T-cell (primary cell): ENCODE results near the gene TPP1. TPM values are rescaled to one million over a fixed set of nuclear protein-coding genes. Genes with fewer than 3 reads are reported as not detected.

ENCODE experiments used
- ATAC-seq, 4 experiments: fragments of 200-7000 bp in 3 of 4; fragments of 150-1000 bp in 1 of 4; cut with Tn5 transposase; replicated peaks in 1 of 4; 1 replicate in 3 of 4; 2 replicates in 1 of 4; pipeline ENCODE4 v1.10.0; 2021; ENCODE audit warnings: moderate library complexity in 3 of 4, mild to moderate bottlenecking in 2 of 4, moderate number of reproducible peaks in 1 of 4
- CTCF ChIA-PET, 2 donors: fragments of 300-600 bp; sonication (Branson Sonifier 250); formaldehyde crosslinking; loops; one replicate each; lab custom pipeline; 2022; ENCODE audit warnings: antibody characterized with exemption in 2 of 2; lab: Charles Lee
- POLR2A ChIA-PET, 2 donors: fragments of 300-600 bp; sonication (Branson Sonifier 250); formaldehyde crosslinking; loops; one replicate each; lab custom pipeline; 2022; ENCODE audit warnings: antibody characterized with exemption in 2 of 2; lab: Charles Lee
- DNase-seq, 35 experiments: peaks; one replicate each; pipeline versions ENCODE4 v3.0.0 to v3.0.0-alpha.2; 2013 to 2023
- H3K27ac ChIP-seq: one replicate; pipeline ENCODE4 v1.5.1; 2013; ENCODE audit warnings: low read length
- H3K27me3 ChIP-seq, 2 experiments: replicated peaks in 1 of 2; 1 replicate in 1 of 2; 2 replicates in 1 of 2; pipeline versions ENCODE4 v1.6.1 to v1.7.0; 2013; ENCODE audit warnings: low read length in 1 of 2, mixed read lengths in 1 of 2; ENCODE audit not compliant: control insufficient read depth in 2 of 2, insufficient read depth in 2 of 2; ENCODE audit errors: extremely low read depth in 1 of 2
- H3K36me3 ChIP-seq, 2 donors: 1 replicate in 1 of 2; 2 replicates in 1 of 2; pipeline versions ENCODE4 v1.6.1 to v1.7.0; 2013; ENCODE audit warnings: low read length in 1 of 2; ENCODE audit not compliant: control insufficient read depth in 2 of 2, insufficient read depth in 1 of 2; ENCODE audit errors: extremely low read depth in 1 of 2
- H3K4me1 ChIP-seq, 2 experiments: 1 replicate in 1 of 2; 2 replicates in 1 of 2; pipeline versions ENCODE4 v1.6.1 to v1.7.0; 2013; ENCODE audit warnings: low read length in 2 of 2, mixed read lengths in 1 of 2; ENCODE audit not compliant: insufficient read depth in 2 of 2, control insufficient read depth in 1 of 2; ENCODE audit errors: extremely low read depth in 1 of 2
- H3K4me3 ChIP-seq, 2 donors: 1 replicate in 1 of 2; 2 replicates in 1 of 2; pipeline versions ENCODE4 v1.5.1 to v1.7.0; 2013; ENCODE audit warnings: mild to moderate bottlenecking in 2 of 2, low read length in 1 of 2, moderate library complexity in 1 of 2; ENCODE audit not compliant: control insufficient read depth in 1 of 2; ENCODE audit errors: extremely low read depth in 1 of 2
- H3K9me3 ChIP-seq: 2 replicates; pipeline ENCODE4 v1.7.0; 2013
- H3K27ac Mint-ChIP-seq, 2 donors: one replicate each; pipeline ENCODE4 v1.8.0; 2020 to 2021; ENCODE audit warnings: mild to moderate bottlenecking in 2 of 2, mixed read lengths in 2 of 2
- H3K27me3 Mint-ChIP-seq, 2 donors: one replicate each; pipeline ENCODE4 v1.8.0; 2021 to 2022; ENCODE audit warnings: mixed read lengths in 2 of 2
- H3K36me3 Mint-ChIP-seq: one replicate; pipeline ENCODE4 v1.8.0; 2021; ENCODE audit warnings: mixed read lengths
- H3K4me1 Mint-ChIP-seq, 3 donors: one replicate each; pipeline ENCODE4 v1.8.0; 2020 to 2022; ENCODE audit warnings: mixed read lengths in 3 of 3, mild to moderate bottlenecking in 1 of 3
- H3K4me3 Mint-ChIP-seq, 3 donors: one replicate each; pipeline ENCODE4 v1.8.0; 2020 to 2022; ENCODE audit warnings: mild to moderate bottlenecking in 3 of 3, mixed read lengths in 3 of 3, moderate library complexity in 3 of 3
- H3K9me3 Mint-ChIP-seq, 3 donors: one replicate each; pipeline ENCODE4 v1.8.0; 2020 to 2022; ENCODE audit warnings: mixed read lengths in 3 of 3
- whole genome bisulfite sequencing: methylation state at CpG from one replicate; pipeline ENCODE4 v1.1.5; 2013; ENCODE audit warnings: missing lambda C conversion rate; ENCODE audit not compliant: insufficient coverage; 5-methylcytosine and 5-hydroxymethylcytosine counted together
- total RNA-seq, 35 experiments: library from RNA in 6 of 35; stranded (reverse) in 6 of 35; fragments of 120-200 nt in 1 of 35; gene quantifications; one replicate each; pipeline versions ENCODE4 v1.2.1 to v1.2.4 and lab custom pipeline; 2013 to 2026

Gene TPP1
- total RNA-seq, 5 donors from 2014 or later (not counting 1 experiment from before 2014, with no cell fraction given) = 67.4 to 168 (median 132) TPM

GRCh38 chr11:6607190-6607795, 11.9 kb downstream of the TPP1 start:
- Histone ChIP-seq H3K9me3 (no peaks in the 10 kb centered on the region), H3K4me3 (no peak overlapping the region), H3K27me3 (no peaks in the 10 kb centered on the region), H3K4me1 (peaks cover 46 to 73% of the 10 kb centered on the region in 2 experiments), H3K36me3 (peaks cover 7 to 35% of the 10 kb centered on the region in 2 donors), H3K27ac (peak overlapping the region; percentile 64)
- H3K27me3 Mint-ChIP-seq = no peaks in the 10 kb centered on the region
- POLR2A ChIA-PET = interaction anchor here in 1 of 2 donors (0.6 kb wide), 1 partner anchor 28 kb away, joined by 3 read pairs; no protein-coding TSS in a partner anchor
- no peak for ATAC-seq
- H3K4me3 Mint-ChIP-seq = peak overlapping the region in 1 of 3 donors; percentile 35
- no peak for DNase-seq
- peaks cover 20 to 44% (median 33%) of the 10 kb centered on the region in 3 donors for H3K4me1 Mint-ChIP-seq
- CTCF ChIA-PET = interaction anchor here (0.6 to 1.6 kb wide), 4 partner anchors 12 to 76 kb away, joined by 3 to 6 read pairs (median 4); partner anchors contain the start of genes TPP1 (in 2 of the 2) and MRPL17 (in 1 of the 2)
- peaks cover 30% of the 10 kb centered on the region for H3K36me3 Mint-ChIP-seq
- H3K9me3 Mint-ChIP-seq = no peaks in the 10 kb centered on the region
- H3K27ac Mint-ChIP-seq = peak overlapping the region in 1 of 2 donors; percentile 89

- H3K27ac ChIP-seq = peak overlapping the region; percentile 64
- no peaks in the 10 kb centered on the region for H3K9me3 Mint-ChIP-seq
- H3K27me3 Mint-ChIP-seq = no peaks in the 10 kb centered on the region
- H3K4me3 ChIP-seq = no peak overlapping the region
- peak in 19 of 35 experiments; percentile 11 to 70 (median 35) for DNase-seq
- no peaks in the 10 kb centered on the region for H3K27me3 ChIP-seq
- peak overlapping the region in 1 of 2 donors; percentile 89 for H3K27ac Mint-ChIP-seq
- no peak for ATAC-seq
- ChIA-PET POLR2A (interaction anchor here in 1 of 2 donors (0.6 kb wide), 1 partner anchor 29 kb away, joined by 3 read pairs; no protein-coding TSS in a partner anchor), CTCF (interaction anchor here (0.6 to 1.6 kb wide), 3 partner anchors 13 to 90 kb away, joined by 3 to 6 read pairs (median 5); partner anchors contain the start of genes MRPL17 (in 1 of the 2) and TPP1 (in 1 of the 2))
- H3K4me1 ChIP-seq = peaks cover 47 to 78% of the 10 kb centered on the region in 2 experiments
- peaks cover 7 to 39% of the 10 kb centered on the region in 2 donors for H3K36me3 ChIP-seq
- peak overlapping the region in 1 of 3 donors; percentile 40 for H3K4me3 Mint-ChIP-seq
- H3K36me3 Mint-ChIP-seq = peaks cover 33% of the 10 kb centered on the region
- H3K4me1 Mint-ChIP-seq = peaks cover 20 to 44% (median 33%) of the 10 kb centered on the region in 3 donors
- no peaks in the 10 kb centered on the region for H3K9me3 ChIP-seq
- WGBS = 28% methylated on average over 5 of the region's 11 CpGs
Measured at GRCh38 chr11:6606471-6607189, 12.6 kb downstream of the TPP1 start.

DNA sequence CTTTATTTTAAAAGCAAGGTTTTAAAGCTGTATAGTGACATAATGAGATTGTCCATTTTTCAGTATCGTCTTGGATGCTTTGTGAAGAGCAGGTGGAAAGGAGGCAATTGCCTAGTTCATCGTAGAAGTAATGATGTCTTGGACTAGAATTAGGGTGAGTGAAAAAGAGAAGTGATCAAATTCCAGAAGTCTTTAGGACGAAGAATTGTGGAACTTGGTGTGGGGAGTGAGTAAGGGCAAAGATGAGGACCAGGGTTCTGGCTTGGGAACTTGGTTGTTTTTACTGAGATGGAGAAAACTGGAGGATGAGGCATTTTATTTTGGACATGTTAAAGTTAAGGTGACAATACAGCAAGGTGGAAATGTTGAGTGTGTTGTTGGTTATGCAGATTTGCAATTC, 14.4 kb downstream of the TPP1 start:
- WGBS = 53% methylated on average over 3 of the region's 3 CpGs
- Mint-ChIP-seq H3K27me3 (no peaks in the 10 kb centered on the region), H3K27ac (no peak overlapping the region), H3K36me3 (peaks cover 28% of the 10 kb centered on the region), H3K4me1 (peaks cover 8 to 26% (median 20%) of the 10 kb centered on the region in 3 donors), H3K4me3 (no peak overlapping the region), H3K9me3 (no peaks in the 10 kb centered on the region)
- no peaks in the 10 kb centered on the region for H3K9me3 ChIP-seq
- POLR2A ChIA-PET = interaction anchor here in 1 of 2 donors (0.6 to 1.6 kb wide), 3 partner anchors 14 to 78 kb away, joined by 3 to 16 read pairs (median 5); partner anchors contain the start of genes MRPL17 and TPP1
- ATAC-seq (no peak), DNase-seq (no peak)
- H3K4me1 ChIP-seq = peaks cover 40 to 77% of the 10 kb centered on the region in 2 experiments
- peak overlapping the region; percentile 81 to 96 for H3K4me3 ChIP-seq
- peak overlapping the region; percentile 72 for H3K27ac ChIP-seq
- CTCF ChIA-PET = interaction anchor here (0.6 to 3.9 kb wide), 18 partner anchors 11 to 249 kb away, joined by 3 to 53 read pairs (median 4); partner anchors contain the start of genes MRPL17 (in 2 of the 2) and TPP1 (in 2 of the 2)
- no peaks in the 10 kb centered on the region for H3K27me3 ChIP-seq
- peaks cover 2 to 47% of the 10 kb centered on the region in 2 donors for H3K36me3 ChIP-seq

DNA sequence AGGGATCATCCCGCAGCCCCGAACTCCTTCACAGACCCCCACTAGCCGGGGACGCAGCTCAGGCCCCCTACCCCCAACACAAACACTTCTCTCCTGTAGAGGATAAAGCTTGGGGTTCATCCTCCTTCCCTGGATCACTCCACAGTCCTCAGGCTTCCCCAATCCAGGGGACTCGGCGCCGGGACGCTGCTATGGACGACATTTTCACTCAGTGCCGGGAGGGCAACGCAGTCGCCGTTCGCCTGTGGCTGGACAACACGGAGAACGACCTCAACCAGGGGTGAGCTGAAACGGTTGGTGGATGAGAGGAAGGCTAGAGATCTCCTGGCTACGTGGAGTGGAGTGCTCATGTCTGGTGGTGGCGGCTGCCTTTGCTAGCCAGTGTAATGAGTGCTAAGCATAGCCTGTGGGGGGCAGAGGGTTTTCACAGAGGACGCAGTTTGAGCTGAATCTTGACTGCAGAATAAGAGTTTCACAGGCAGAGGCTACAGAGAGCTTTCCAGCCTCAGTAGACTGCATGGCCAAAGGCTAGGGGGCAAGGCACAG, 15.1 kb downstream of the TPP1 start:
- H3K4me1 ChIP-seq = peaks cover 40 to 71% of the 10 kb centered on the region in 2 experiments
- Mint-ChIP-seq H3K4me3 (no peak overlapping the region), H3K4me1 (peaks cover 13 to 26% (median 20%) of the 10 kb centered on the region in 3 donors), H3K9me3 (no peaks in the 10 kb centered on the region), H3K27ac (no peak overlapping the region), H3K36me3 (peaks cover 29% of the 10 kb centered on the region), H3K27me3 (no peaks in the 10 kb centered on the region)
- peak overlapping the region; percentile 72 for H3K27ac ChIP-seq
- H3K4me3 ChIP-seq = peak overlapping the region; percentile 81 to 96
- POLR2A ChIA-PET = interaction anchor here in 1 of 2 donors (0.6 to 1.6 kb wide), 4 partner anchors 8 to 79 kb away, joined by 3 to 16 read pairs (median 4); partner anchors contain the start of genes MRPL17, TAF10 and TPP1
- H3K36me3 ChIP-seq = peaks cover 0 to 47% of the 10 kb centered on the region in 2 donors
- peak; percentile 68 to 77 (median 70) for ATAC-seq
- CTCF ChIA-PET = interaction anchor here (0.6 to 3.9 kb wide), 16 partner anchors 11 to 152 kb away, joined by 3 to 53 read pairs (median 4); partner anchors contain the start of genes MRPL17 (in 2 of the 2) and TPP1 (in 1 of the 2)
- no peaks in the 10 kb centered on the region for H3K9me3 ChIP-seq
- H3K27me3 ChIP-seq = no peaks in the 10 kb centered on the region
- WGBS = under 1% methylated on average over 20 of the region's 20 CpGs
- peak in 34 of 35 experiments; percentile 39 to 76 (median 56) for DNase-seq

- peaks cover 13 to 25% (median 21%) of the 10 kb centered on the region in 3 donors for H3K4me1 Mint-ChIP-seq
- ChIA-PET POLR2A (interaction anchor here (0.7 to 1.6 kb wide), 6 partner anchors 9 to 80 kb away, joined by 3 to 16 read pairs (median 4); partner anchors contain the start of genes TPP1 (in 2 of the 2), MRPL17 (in 1 of the 2) and TAF10 (in 1 of the 2)), CTCF (interaction anchor here (0.5 to 3.9 kb wide), 14 partner anchors 13 to 214 kb away, joined by 3 to 53 read pairs (median 4); partner anchors contain the start of genes MRPL17 (in 2 of the 2) and TPP1 (in 2 of the 2))
- no peaks in the 10 kb centered on the region for H3K9me3 Mint-ChIP-seq
- Histone ChIP-seq H3K4me3 (peak within 1 kb of the TSS; percentile 81 to 96), H3K27me3 (no peaks in the 10 kb centered on the region), H3K4me1 (peaks cover 38 to 66% of the 10 kb centered on the region in 2 experiments), H3K27ac (peak within 1 kb of the TSS; percentile 72), H3K9me3 (no peaks in the 10 kb centered on the region), H3K36me3 (peaks cover 5 to 47% of the 10 kb centered on the region in 2 donors)
- H3K4me3 Mint-ChIP-seq = no peak within 1 kb of the TSS
- DNase-seq (peak; percentile 66 to 90 (median 74)), ATAC-seq (peak; percentile 84 to 90 (median 88))
- H3K27ac Mint-ChIP-seq = no peak within 1 kb of the TSS
- H3K27me3 Mint-ChIP-seq = no peaks in the 10 kb centered on the region
- under 1% methylated on average over 62 of the region's 72 CpGs for WGBS
- H3K36me3 Mint-ChIP-seq = peaks cover 30% of the 10 kb centered on the region
Measured at GRCh38 chr11:6603287-6604080, 15.7 kb downstream of the TPP1 start, which contains the start of the genes ILK and RRP8. Gene ILK, plus strand, starts transcription at chr11:6603774. Its CDS starts 498 bp downstream, at chr11:6604272. Gene RRP8, minus strand, starts transcription at chr11:6603616. Its CDS starts 114 bp downstream, at chr11:6603502.
